Embryonic facial prominence (tissue), 1 donor: Measurements from ENCODE around the gene OR2B2.
A peak's percentile ranks its signal among the peaks of the same experiment; 100 is the strongest.

Experiments used
- DNase-seq: peaks from one replicate; pipeline ENCODE4 v3.0.0-alpha.2; 2016; ENCODE audit errors: extremely low spot score

Gene OR2B2

GRCh38 chr6:27893836-27894807 is 18.1 kb downstream of the OR2B2 start:
- DNase-seq: peak; percentile 93

GRCh38 chr6:27893059-27893835 is 18.9 kb downstream of the OR2B2 start:
- DNase-seq: peak; percentile 97

GRCh38 chr6:27892649-27893058 is 19.5 kb downstream of the OR2B2 start:
- peak; percentile 36 for DNase-seq

GRCh38 chr6:27891320-27891875 is 20.8 kb downstream of the OR2B2 start:
- no peak for DNase-seq

GRCh38 chr6:27890445-27891319 is 21.5 kb downstream of the OR2B2 start:
- peak; percentile 88 for DNase-seq

- no peak for DNase-seq
Observed at GRCh38 chr6:27889628-27890444, 22.4 kb downstream of the OR2B2 start.

- DNase-seq: no peak
Observed at GRCh38 chr6:27889275-27889627, 22.9 kb downstream of the OR2B2 start.

- DNase-seq: no peak
Observed at GRCh38 chr6:27888566-27888965, 23.6 kb downstream of the OR2B2 start.

- no peak for DNase-seq
Observed at GRCh38 chr6:27886073-27886472, 26.1 kb downstream of the OR2B2 start.

GRCh38 chr6:27883136-27883535 is 29.1 kb downstream of the OR2B2 start:
- no peak for DNase-seq

- DNase-seq: no peak
Observed at GRCh38 chr6:27882624-27883023, 29.6 kb downstream of the OR2B2 start.

- no peak for DNase-seq
Observed at GRCh38 chr6:27879837-27880236, 32.4 kb downstream of the OR2B2 start.

- DNase-seq: no peak
Observed at GRCh38 chr6:27874016-27874415, 38.2 kb downstream of the OR2B2 start.

- DNase-seq: peak; percentile 82
Observed at GRCh38 chr6:27873021-27873940, 38.9 kb downstream of the OR2B2 start.

- DNase-seq: no peak
Observed at GRCh38 chr6:27872642-27873020, 39.6 kb downstream of the OR2B2 start.

GRCh38 chr6:27871924-27872638 is 40.1 kb downstream of the OR2B2 start:
- peak; percentile 95 for DNase-seq

- DNase-seq: no peak
Observed at GRCh38 chr6:27870291-27870870, 41.8 kb downstream of the OR2B2 start.

- no peak for DNase-seq
Observed at GRCh38 chr6:27868311-27868710, 43.9 kb downstream of the OR2B2 start.

- peak; percentile 46 for DNase-seq
Observed at GRCh38 chr6:27867945-27868300, 44.3 kb downstream of the OR2B2 start.
